SU-DHL-6 (cell line): ENCODE measurements around the gene KCNK18.

Source experiments
- H2AFZ ChIP-seq: fragments of 200-600 bp; sonication (generic); 2 replicates; pipeline ENCODE4 v1.6.1; 2014; ENCODE audit warnings: low read depth, mild to moderate bottlenecking, moderate library complexity, mixed read lengths, antibody characterized with exemption, low read length; ENCODE audit not compliant: severe bottlenecking
- H3F3A ChIP-seq: fragments of 200-600 bp; shearing (Covaris generic); 2 replicates; pipeline ENCODE4 v1.6.0; 2016; ENCODE audit warnings: antibody characterized with exemption, mild to moderate bottlenecking; ENCODE audit not compliant: insufficient read depth
- H3K27ac ChIP-seq: fragments of 200-600 bp; sonication (generic); 2 replicates; pipeline ENCODE4 v1.5.1; 2016; ENCODE audit warnings: low read depth, mild to moderate bottlenecking, low read length, moderate library complexity, mixed read lengths
- H3K27me3 ChIP-seq: fragments of 200-600 bp; sonication (generic), shearing (Covaris generic); 2 replicates; pipeline ENCODE4 v1.6.0; 2014; ENCODE audit warnings: mild to moderate bottlenecking, low read length
- H3K36me3 ChIP-seq: fragments of 200-600 bp; sonication (generic); 2 replicates; pipeline ENCODE4 v1.6.1; 2014; ENCODE audit warnings: mild to moderate bottlenecking, low read length, mixed read lengths
- H3K4me2 ChIP-seq: fragments of 300-600, 200-600 bp; shearing (Covaris generic), sonication (generic); 2 replicates; pipeline ENCODE4 v1.6.0; 2014; ENCODE audit warnings: low read length, low read depth, mild to moderate bottlenecking; ENCODE audit not compliant: poor library complexity, severe bottlenecking
- H3K4me3 ChIP-seq: fragments of 200-600 bp; sonication (generic); 2 replicates; pipeline ENCODE4 v1.5.1; 2014; ENCODE audit warnings: antibody characterized with exemption, low read length, mild to moderate bottlenecking, mixed read lengths; ENCODE audit not compliant: insufficient read depth, poor library complexity, severe bottlenecking
- H3K79me2 ChIP-seq: fragments of 200-600 bp; sonication (generic); 2 replicates; pipeline ENCODE4 v1.6.1; 2014; ENCODE audit warnings: mild to moderate bottlenecking, low read length, moderate library complexity; ENCODE audit not compliant: insufficient read depth
- H3K9ac ChIP-seq: fragments of 200-600 bp; sonication (generic); 2 replicates; pipeline ENCODE4 v1.7.0; 2014; ENCODE audit warnings: mild to moderate bottlenecking, low read length
- H3K9me2 ChIP-seq: fragments of 200-600 bp; sonication (generic); replicated peaks from 2 replicates; pipeline ENCODE4 v1.6.1; 2014; ENCODE audit warnings: low read length; ENCODE audit not compliant: insufficient read depth
- H3K9me3 ChIP-seq: fragments of 200-600 bp; sonication (generic); 2 replicates; pipeline ENCODE4 v1.6.1; 2014; ENCODE audit warnings: low read length, mixed read lengths; ENCODE audit not compliant: insufficient read depth
- H4K20me1 ChIP-seq: fragments of 200-600 bp; sonication (generic); 2 replicates; pipeline ENCODE4 v1.6.1; 2014; ENCODE audit warnings: low read depth, mild to moderate bottlenecking, antibody characterized with exemption, low read length, moderate library complexity, mixed read lengths
- EZH2phosphoT487 ChIP-seq: fragments of 200-600 bp; sonication (generic), shearing (Covaris generic); conservative IDR thresholded peaks from 2 replicates; pipeline ENCODE4 v1.6.1; 2018; ENCODE audit warnings: mild to moderate bottlenecking, antibody characterized with exemption, low read length, moderate library complexity, mixed read lengths
- TF ChIP-seq, protein P1 (sequence below): fragments of 200-600 bp; sonication (generic); IDR thresholded peaks from one replicate; pipeline ENCODE4 v1.5.1; 2017; ENCODE audit warnings: antibody characterized with exemption, mild to moderate bottlenecking, low read length, moderate library complexity; ENCODE audit not compliant: insufficient read depth, poor library complexity, severe bottlenecking

Gene KCNK18

GRCh38 chr10:117221156-117221711 lies 23.9 kb downstream of the KCNK18 start:
- H3K36me3 ChIP-seq, result no peaks in the 10 kb centered on the region
- no peak overlapping the region for H3K27ac ChIP-seq
- TF ChIP-seq, protein P1, sequence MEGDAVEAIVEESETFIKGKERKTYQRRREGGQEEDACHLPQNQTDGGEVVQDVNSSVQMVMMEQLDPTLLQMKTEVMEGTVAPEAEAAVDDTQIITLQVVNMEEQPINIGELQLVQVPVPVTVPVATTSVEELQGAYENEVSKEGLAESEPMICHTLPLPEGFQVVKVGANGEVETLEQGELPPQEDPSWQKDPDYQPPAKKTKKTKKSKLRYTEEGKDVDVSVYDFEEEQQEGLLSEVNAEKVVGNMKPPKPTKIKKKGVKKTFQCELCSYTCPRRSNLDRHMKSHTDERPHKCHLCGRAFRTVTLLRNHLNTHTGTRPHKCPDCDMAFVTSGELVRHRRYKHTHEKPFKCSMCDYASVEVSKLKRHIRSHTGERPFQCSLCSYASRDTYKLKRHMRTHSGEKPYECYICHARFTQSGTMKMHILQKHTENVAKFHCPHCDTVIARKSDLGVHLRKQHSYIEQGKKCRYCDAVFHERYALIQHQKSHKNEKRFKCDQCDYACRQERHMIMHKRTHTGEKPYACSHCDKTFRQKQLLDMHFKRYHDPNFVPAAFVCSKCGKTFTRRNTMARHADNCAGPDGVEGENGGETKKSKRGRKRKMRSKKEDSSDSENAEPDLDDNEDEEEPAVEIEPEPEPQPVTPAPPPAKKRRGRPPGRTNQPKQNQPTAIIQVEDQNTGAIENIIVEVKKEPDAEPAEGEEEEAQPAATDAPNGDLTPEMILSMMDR, result no peak
- no peak for TF ChIP-seq EZH2phosphoT487
- no peaks in the 10 kb centered on the region for H3K79me2 ChIP-seq
- H3K4me2 ChIP-seq, result no peak overlapping the region
- no peaks in the 10 kb centered on the region for H3F3A ChIP-seq
- no peak overlapping the region for H3K9ac ChIP-seq
- no peaks in the 10 kb centered on the region for H3K27me3 ChIP-seq
- no peaks in the 10 kb centered on the region for H3K9me3 ChIP-seq
- H3K4me3 ChIP-seq, result no peak overlapping the region
- H3K9me2 ChIP-seq, result no peaks in the 10 kb centered on the region
- H4K20me1 ChIP-seq, result no peaks in the 10 kb centered on the region
- H2AFZ ChIP-seq, result no peak overlapping the region

DNA sequence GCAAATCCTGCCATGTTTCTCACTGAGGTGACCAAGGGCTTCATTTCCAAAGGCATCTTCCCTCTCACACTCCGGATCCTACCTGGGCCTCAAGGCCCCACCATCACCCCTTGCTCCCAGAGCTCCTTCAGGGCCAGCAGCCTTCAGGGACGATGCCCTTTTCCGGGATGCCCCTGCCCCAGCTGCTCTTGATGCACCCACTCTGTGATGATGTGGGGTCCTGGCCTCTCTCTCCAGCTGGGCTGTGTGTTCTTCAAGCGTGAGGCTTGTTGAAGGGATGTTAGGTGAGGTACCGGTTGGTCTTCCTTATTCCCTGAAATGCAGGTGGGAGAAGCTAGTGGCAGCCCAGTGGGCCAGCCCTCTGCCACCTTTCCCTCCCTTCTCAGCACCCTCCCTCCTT lies 25.3 kb downstream of the KCNK18 start:
- Histone ChIP-seq H3K27ac (no peak overlapping the region), H3K79me2 (no peaks in the 10 kb centered on the region), H3K27me3 (no peaks in the 10 kb centered on the region)

DNA sequence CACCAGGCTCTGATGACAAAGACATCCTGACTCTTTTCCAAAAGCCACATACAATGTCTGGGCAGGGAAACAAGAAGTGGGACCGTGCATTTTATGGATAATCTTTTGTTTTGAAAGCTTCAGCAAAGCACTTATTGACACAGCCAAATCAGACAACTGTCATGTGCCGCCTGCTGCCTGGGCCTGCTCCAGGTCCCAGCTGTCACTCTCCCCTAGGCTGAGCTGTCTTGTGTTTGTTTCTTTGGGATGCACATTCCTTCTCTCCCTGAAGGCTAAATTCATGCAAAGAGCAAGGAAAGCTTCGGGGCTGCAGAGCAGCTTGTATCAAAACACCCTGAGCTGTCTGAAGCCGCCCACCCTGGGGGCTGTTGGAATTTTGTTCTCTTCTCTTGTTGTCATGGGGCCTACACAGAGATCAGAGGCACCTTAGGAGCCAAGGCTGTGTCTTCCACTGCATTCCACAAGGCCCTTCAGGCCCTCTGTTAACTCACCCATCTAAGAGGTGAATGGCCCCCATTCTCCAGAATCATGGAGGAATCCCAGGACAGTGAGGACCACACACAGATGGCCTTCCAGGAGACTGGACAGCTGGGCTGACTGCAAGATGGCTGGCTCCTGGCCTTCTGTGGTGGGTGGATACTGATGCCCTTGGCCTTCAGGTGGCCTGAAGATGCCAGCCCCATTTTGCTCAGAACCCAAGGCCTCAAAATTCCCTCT lies 25.8 kb downstream of the KCNK18 start:
- no peaks in the 10 kb centered on the region for H3K79me2 ChIP-seq
- no peak overlapping the region for H3K4me3 ChIP-seq
- no peaks in the 10 kb centered on the region for H3F3A ChIP-seq
- H3K9me2 ChIP-seq, result no peaks in the 10 kb centered on the region
- no peaks in the 10 kb centered on the region for H3K36me3 ChIP-seq
- TF ChIP-seq, protein P1, result no peak
- TF ChIP-seq EZH2phosphoT487, result no peak
- no peaks in the 10 kb centered on the region for H3K9me3 ChIP-seq
- no peak overlapping the region for H3K4me2 ChIP-seq
- no peak overlapping the region for H3K27ac ChIP-seq
- H3K27me3 ChIP-seq, result no peaks in the 10 kb centered on the region
- no peak overlapping the region for H3K9ac ChIP-seq
- H4K20me1 ChIP-seq, result no peaks in the 10 kb centered on the region
- no peak overlapping the region for H2AFZ ChIP-seq

More for the DNA sequence above, 25.3 kb downstream of the KCNK18 start:
- no peaks in the 10 kb centered on the region for H4K20me1 ChIP-seq
- no peak overlapping the region for H2AFZ ChIP-seq
- H3K9ac ChIP-seq, result no peak overlapping the region
- no peaks in the 10 kb centered on the region for H3K9me3 ChIP-seq
- H3K36me3 ChIP-seq, result no peaks in the 10 kb centered on the region
- no peaks in the 10 kb centered on the region for H3F3A ChIP-seq
- H3K4me2 ChIP-seq, result no peak overlapping the region
- TF ChIP-seq, protein P1, result no peak
- no peak for TF ChIP-seq EZH2phosphoT487
- H3K4me3 ChIP-seq, result no peak overlapping the region
- H3K9me2 ChIP-seq, result no peaks in the 10 kb centered on the region
